ENCODE measurements around the gene ABCB4. TPM values are rescaled to one million over a fixed set of nuclear protein-coding genes. Genes with fewer than 3 reads are reported as not detected.

The ABCB4 gene
- total RNA-seq, result 4.0 TPM

GRCh38 chr7:87475359-87476178, at the start of gene ABCB4:
Gene ABCB4 (minus strand): TSS chr7:87475680. CDS start chr7:87475465, 215 bp downstream.
- DNase-seq (ENCODE audit: low spot score), result no peak

- no peak for DNase-seq (ENCODE audit: low spot score)
These were observed 43.3 kb upstream of the ABCB4 start for GRCh38 chr7:87518735-87519134.

GRCh38 chr7:87517891-87518290, 42.4 kb upstream of the ABCB4 start:
- no peak for DNase-seq (ENCODE audit: low spot score)

GRCh38 chr7:87517136-87517815, 41.8 kb upstream of the ABCB4 start:
- no peak for DNase-seq (ENCODE audit: low spot score)

- DNase-seq (ENCODE audit: low spot score), result no peak
These were observed 38.4 kb upstream of the ABCB4 start for GRCh38 chr7:87513735-87514335.

- no peak for DNase-seq (ENCODE audit: low spot score)
These were observed 37.4 kb upstream of the ABCB4 start for GRCh38 chr7:87512906-87513305.

GRCh38 chr7:87511510-87511909, 36.0 kb upstream of the ABCB4 start:
- DNase-seq (ENCODE audit: low spot score), result no peak

- no peak for DNase-seq (ENCODE audit: low spot score)
These were observed 35.0 kb upstream of the ABCB4 start for GRCh38 chr7:87510411-87510875.

- no peak for DNase-seq (ENCODE audit: low spot score)
These were observed 32.0 kb upstream of the ABCB4 start for GRCh38 chr7:87507446-87507845.

GRCh38 chr7:87506246-87507180, 31.0 kb upstream of the ABCB4 start:
- DNase-seq (ENCODE audit: low spot score), result no peak

- no peak for DNase-seq (ENCODE audit: low spot score)
These were observed 30.2 kb upstream of the ABCB4 start for GRCh38 chr7:87505557-87506245.

GRCh38 chr7:87505122-87505521, 29.6 kb upstream of the ABCB4 start:
- no peak for DNase-seq (ENCODE audit: low spot score)

GRCh38 chr7:87499494-87499893, 24.0 kb upstream of the ABCB4 start:
- no peak for DNase-seq (ENCODE audit: low spot score)

GRCh38 chr7:87498893-87499292, 23.4 kb upstream of the ABCB4 start:
- no peak for DNase-seq (ENCODE audit: low spot score)

GRCh38 chr7:87497482-87497881, 22.0 kb upstream of the ABCB4 start:
- DNase-seq (ENCODE audit: low spot score), result no peak

- DNase-seq (ENCODE audit: low spot score), result no peak
These were observed 19.9 kb upstream of the ABCB4 start for GRCh38 chr7:87495366-87495765.

- DNase-seq (ENCODE audit: low spot score), result no peak
These were observed 19.0 kb upstream of the ABCB4 start for GRCh38 chr7:87494454-87494853.

- no peak for DNase-seq (ENCODE audit: low spot score)
These were observed 7.7 kb upstream of the ABCB4 start for GRCh38 chr7:87483131-87483530.

- no peak for DNase-seq (ENCODE audit: low spot score)
These were observed 6.6 kb upstream of the ABCB4 start for GRCh38 chr7:87482115-87482514.

GRCh38 chr7:87480386-87480785, 4.9 kb upstream of the ABCB4 start:
- DNase-seq (ENCODE audit: low spot score), result no peak

- DNase-seq (ENCODE audit: low spot score), result no peak
These were observed 4.5 kb upstream of the ABCB4 start for GRCh38 chr7:87479951-87480350.

Measured in ureter (tissue), 1 donor.